ENCODE measurements around the gene COMMD10.

The COMMD10 gene

DNA sequence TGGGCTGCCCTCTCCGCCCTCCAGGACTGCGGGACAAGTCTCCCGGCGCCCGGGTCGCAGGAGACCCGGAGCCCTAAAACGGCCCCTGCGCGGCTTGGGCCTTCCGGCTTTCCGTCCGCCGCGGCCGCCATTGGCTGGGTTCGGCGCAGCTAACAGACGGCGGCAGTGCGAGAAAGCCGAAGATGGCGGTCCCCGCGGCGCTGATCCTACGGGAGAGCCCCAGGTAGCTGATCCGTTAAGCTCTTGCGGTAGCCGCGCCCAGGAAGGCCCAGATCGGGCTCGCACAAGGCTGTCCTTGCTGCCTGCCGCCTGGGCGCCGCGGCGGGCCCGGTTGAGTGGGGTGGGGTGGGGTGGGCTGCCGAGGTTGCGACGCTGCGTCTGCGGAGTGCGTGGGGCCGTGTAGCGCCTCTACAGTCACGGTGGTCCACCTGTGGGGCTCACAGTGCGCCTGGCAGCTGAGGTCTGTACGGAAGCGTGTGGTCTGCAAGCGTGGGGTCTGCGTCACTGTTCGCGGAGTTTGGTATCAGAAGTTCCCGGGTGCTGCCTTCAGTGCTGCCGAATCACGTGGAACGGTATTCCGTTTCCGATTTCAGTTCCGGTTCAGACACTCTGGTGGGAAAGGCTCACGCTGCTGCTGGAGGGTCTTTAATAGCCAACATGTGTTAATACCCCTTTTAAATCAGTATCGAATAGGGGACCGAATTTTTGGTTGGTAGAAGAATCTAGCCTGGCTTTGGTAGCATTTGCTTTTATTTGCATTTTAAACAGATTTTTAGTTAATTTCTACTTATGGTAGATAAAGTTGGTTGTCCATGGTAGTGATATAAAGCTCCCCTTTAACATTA is at the start of gene COMMD10:
COMMD10 (plus strand) TSS at position 155 of the 845 bp plus-strand sequence.
- peak; percentile 80 for DNase-seq (ENCODE audit: low read depth, low spot score)

DNA sequence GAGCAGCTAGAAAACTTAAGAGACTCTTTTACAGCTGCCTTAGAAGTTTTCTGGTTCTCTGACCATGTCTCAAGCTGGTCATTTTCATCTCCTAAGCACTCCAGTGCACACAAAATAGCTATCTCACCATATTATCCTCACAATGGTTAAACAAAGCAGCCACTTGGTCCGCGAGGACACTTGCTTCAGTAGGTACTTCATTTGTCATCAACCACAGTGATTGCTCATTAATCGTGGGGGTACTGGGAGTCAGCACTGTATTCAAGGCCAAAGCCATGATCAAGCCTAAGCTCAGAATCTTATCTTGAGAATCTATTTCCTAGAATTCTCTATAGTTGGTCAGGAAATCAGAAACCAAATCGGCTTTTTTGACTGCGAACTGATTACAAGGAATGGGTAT is 49.7 kb upstream of the COMMD10 start:
- no peak for DNase-seq (ENCODE audit: low read depth, low spot score)

DNA sequence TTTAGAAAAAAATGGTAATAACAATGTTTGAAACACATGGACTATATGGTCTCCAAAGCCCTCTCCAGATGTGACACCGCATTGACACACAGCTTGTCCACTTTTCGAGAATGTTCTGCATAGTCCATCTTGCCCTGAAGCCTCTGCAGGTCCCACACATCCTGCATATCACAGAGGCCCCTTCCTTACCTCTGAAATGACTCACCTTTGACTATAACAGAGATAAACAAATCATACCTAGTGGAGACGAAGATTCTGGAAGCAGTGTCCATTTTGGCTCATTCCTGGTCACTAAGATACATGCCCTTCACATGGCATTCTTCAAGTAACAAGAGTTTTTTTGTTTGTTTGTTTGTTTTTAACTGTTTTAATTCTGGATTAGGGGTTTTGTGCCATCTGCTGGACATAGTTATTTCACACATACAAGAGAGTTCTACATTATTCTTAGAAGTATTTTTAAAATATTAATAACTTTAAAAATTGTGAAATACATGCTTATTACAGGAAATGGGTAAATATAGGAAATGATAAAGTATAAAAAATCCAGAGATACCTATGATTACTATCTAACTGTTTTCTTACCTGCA is 47.5 kb upstream of the COMMD10 start:
- no peak for DNase-seq (ENCODE audit: low read depth, low spot score)

DNA sequence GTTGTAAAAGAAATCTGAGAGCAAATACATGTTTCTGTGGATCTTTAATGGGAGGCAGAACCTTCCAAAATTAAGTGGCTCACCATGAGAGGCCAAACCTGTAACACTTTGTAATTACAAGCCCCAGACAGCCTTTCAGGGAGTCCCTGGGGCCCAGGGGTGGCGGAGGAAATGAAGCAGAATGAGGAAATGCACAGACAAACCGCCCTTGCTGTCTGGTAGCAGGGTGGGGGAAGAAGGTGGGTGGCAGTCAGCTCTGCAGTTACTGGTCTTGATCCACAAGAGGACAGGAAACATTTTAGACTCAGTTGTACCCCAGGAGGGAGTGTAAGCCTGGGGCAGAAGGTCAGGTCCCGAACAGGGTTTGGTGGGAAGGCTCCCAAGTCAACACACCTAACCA is 46.0 kb upstream of the COMMD10 start:
- no peak for DNase-seq (ENCODE audit: low read depth, low spot score)

DNA sequence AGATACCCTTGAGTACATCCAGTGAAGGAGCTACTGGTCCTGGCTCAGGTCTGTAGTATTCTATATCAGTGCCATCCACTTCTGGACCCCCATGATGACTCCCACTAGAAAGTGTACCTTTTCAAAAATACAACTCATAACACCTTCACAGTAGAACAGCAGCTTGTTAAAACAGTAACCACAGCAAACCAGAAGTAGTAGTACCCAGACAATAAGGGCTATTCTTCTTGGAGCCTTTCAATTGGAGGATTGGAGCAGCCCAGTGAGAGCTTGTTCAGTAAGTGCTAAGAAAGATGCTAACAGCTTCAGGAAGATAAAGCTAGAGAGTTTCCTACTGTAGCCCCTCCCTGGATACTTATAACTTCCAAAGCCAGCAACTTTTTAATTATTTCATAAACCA is 42.5 kb upstream of the COMMD10 start:
- DNase-seq (ENCODE audit: low read depth, low spot score): no peak

DNA sequence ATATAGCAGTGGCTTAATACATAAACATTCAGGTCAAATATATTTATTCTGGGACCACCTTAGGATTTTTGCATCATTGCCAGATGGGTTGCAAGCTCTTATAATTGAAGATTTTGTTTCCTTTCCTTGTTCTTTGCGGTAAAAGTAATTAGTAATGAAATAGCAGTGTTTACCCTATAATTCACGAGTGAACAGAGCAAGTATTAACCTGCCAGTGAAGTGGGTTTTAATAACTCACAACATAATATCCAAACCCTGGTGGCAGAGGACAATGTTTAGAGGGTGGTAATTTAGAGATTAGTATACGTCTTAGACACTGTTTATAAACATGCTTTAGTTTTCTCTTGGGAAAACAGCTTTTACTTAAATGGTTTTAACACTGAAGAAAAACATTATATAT is 40.8 kb upstream of the COMMD10 start:
- no peak for DNase-seq (ENCODE audit: low read depth, low spot score)

DNA sequence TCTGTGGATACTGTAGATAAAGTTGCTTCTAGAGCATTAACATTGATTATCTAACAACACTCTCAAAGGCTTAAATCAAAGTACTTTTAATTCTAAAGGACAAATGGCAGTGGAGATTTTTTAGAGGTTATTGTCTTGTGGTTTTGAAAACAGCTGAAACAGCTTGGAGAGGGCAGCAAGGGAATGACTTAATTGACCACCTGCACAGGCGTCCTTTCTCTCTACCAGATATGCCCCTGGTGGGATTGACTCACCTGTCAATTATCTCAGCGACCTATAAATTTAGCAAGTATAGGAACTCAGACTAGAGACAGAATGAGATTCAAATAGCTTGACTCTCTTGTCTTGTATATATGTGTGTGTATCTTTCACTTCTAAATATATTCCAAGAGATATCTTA is 39.0 kb upstream of the COMMD10 start:
- DNase-seq (ENCODE audit: low read depth, low spot score): no peak

DNA sequence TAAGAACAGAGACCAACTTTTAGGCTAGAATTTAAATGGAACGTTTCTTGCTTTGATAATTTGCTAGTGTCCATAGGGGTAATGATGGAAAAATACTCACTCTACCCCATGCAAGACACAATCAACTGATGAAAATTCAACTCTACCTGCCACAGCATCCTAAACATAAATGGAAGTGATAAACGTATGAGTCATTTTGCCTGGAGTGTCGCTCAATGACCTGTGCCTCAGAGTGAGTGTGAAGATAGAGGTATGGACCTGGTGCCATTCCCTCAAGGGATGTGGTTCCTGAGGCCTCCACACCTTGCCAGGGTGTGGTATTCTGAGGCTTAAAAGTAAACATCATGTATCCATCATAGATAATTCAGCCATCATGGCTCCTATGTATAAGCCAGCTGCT is 38.6 kb upstream of the COMMD10 start:
- no peak for DNase-seq (ENCODE audit: low read depth, low spot score)

DNA sequence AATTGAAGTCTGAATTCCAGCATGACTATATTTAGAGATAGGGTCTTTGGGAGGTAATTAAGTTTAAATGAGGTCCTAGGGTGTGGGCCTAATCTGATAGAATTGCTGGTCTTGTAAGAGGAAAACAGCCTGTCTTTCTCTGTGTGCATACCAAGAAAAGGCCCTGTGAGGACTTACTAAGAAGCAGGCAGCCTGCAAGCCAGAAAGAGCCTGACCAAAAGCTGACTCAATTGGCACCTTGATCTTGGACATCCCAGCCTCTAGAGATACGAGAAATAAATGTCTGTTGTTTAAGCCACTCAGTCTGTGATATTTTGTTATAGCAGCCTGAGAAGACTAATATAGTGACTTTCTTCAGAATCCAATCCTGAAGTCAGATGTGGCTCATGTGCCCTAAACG is 38.0 kb upstream of the COMMD10 start:
- no peak for DNase-seq (ENCODE audit: low read depth, low spot score)

DNA sequence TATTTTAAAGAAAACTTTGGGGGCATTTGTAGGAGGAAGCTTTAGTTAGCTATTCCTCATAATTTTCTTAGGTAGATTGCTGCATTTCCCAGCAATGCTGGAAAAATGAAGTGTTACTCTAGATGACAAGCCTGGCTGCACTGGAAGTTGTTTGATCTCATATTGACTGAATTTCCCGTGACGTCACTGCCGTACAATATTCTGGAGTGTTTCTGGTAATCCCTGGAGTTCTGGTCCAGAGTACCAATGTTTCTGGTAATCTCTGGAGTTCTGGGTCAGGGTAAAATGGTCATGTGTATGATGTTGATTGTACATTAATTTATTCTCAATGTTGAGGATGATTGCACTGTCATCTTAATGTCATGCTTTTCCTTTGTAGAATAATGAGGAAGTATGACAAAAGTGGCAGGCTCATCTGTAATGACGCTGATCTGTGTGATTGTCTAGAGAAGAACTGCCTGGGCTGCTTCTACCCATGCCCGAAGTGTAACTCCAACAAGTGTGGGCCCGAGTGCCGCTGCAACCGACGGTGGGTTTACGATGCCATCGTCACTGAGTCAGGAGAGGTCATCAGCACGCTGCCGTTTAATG is 26.4 kb upstream of the COMMD10 start:
- no peak for DNase-seq (ENCODE audit: low read depth, low spot score)

DNA sequence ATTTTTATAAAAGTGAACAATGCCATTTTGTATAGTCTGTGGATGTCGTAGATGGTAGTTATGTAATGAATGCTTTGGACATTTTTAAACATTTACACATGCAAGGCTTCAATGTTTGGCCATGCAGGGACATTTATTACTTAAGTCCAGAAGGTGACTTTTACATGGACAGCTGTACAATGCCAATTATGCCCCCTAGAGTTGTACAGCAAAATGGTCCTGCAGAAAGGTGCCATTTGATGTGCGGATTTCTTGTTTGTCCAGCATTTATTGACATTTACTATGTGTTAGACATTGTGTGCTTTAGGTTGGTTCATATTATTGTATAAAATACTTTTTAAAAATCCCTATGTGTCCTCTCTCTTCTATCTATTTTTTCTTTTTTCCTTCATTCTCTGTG is 22.5 kb upstream of the COMMD10 start:
- no peak for DNase-seq (ENCODE audit: low read depth, low spot score)

DNA sequence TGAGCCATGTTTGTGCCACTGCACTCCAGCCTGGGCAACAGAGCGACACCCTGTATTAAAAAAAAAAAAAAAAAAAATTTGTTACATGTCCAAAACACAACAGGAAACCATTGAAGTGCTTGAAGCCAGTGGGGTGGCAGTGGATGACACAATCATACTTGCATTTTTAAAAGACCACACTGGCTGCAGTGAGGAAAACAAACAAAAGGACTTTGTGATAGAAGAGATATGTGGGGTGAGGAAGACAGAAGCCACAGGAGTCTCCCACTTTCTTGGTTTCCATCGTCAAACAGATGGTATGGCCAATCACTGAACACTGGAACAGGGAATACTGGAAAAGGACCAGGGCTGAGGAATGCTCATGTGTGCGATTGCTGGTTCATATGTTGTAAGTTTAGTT is 20.9 kb upstream of the COMMD10 start:
- no peak for DNase-seq (ENCODE audit: low read depth, low spot score)

DNA sequence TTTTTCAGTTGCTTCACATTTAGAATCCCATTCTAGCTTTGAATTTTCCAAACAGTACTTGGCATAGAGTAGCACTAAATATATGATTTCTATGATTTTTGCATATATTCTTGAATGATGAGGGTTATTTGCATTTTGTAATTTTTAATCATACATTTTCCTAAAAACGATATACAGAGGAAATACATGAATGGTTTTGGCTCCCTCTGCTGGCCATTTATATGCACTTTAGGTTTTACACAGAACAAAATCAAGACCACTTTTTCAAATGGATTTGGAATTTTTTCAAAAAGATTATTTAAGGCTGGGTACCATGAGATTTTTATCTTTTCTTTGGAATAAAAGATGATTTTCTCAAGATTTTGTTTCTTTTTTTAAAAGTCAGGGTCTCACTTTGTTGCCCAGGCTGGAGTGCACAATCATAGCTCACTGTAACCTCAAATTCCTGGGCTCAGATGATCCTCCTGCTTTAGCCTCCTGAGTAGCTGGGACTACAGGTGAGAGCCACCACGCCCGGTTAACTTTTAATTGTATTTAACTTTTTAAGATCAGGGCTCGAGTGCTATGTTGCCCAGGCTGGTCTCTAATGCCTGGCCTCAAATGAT is 16.7 kb upstream of the COMMD10 start:
- no peak for DNase-seq (ENCODE audit: low read depth, low spot score)

DNA sequence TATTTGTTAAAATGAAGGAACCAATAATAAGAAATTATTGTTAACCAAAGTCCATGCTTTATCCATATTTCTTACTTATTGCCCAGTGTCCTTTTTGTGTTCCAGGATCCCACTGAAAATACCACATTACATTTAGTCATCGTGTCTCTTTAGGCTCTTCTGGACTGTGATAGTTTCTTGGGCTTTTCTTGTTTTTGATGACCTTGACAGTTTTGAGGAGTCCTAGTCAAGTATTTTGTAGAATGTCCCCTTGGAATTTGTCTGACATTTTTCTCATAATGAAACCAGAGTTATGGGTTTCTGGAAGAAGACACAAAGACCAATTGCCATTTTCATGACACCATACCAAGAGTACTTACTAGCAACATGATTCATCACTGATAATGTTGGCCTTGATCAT is 13.6 kb upstream of the COMMD10 start:
- DNase-seq (ENCODE audit: low read depth, low spot score): no peak

DNA sequence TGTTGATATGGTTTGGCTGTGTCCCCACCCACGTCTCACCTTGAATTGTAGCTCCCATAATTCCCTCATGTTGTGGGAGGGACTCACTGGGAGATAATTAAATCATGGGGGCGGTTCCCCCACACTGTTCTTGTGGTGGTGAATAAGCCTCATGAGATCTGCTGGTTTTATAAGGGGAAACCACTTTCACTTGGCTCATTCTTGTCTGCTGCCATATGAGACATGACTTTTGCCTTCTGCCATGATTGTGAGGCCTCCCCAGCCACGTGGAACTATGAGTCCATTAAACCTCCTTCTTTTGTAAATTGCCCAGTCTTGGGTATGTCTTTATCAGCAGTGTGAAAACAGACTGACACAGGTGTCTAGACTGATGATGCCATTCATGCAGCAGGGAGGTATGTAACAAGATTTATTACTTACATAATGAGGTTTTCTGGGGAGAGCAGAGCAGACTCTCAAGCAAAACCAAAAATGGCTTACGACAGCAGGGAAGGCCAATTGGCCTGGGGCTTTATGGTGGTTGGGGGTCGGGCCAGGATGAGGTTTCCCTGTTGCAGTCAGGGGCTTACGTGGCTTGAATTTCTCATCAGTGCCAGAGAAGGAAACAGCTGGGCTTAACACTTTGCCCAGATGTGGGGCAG is 9.5 kb upstream of the COMMD10 start:
- DNase-seq (ENCODE audit: low read depth, low spot score): peak; percentile 9

DNA sequence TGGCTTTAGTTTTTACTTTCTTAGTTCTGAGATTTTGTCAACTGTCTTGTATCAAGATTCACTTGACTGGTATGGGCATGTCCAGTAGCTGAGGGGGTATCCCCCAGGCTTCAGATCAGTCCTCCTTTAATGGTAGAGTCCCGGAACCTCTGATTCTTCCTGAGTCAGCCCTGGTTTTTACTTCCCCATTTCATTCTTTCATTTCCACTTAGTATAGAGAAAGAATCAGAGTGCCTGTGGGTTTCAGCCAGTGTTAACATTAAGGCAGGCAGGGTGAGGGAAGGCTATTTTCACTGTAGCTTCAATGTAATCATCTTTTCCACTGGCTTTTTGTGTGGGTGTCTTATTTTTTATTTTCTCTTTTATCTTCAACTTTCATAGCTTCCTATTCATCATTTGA is 8.3 kb upstream of the COMMD10 start:
- DNase-seq (ENCODE audit: low read depth, low spot score): no peak

DNA sequence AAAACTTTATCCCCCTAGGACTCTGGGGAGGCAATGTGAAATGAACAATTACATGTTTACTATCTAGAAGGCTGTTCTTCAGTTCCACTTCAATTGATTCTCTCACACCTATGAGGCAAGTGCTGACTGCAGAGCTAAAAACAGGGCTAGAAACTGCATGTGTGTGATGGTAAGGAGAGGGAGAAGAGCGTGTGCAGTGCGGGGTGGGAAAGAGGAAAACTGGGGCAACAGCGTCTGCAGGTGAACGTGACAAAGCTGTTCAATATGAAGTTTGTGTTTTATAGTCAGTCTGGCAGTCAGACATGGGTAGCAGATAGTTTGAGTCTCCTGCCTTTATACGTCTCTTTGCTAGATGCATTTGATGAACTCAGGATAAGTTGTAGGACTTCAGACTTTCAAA is 6.6 kb upstream of the COMMD10 start:
- DNase-seq (ENCODE audit: low read depth, low spot score): no peak

DNA sequence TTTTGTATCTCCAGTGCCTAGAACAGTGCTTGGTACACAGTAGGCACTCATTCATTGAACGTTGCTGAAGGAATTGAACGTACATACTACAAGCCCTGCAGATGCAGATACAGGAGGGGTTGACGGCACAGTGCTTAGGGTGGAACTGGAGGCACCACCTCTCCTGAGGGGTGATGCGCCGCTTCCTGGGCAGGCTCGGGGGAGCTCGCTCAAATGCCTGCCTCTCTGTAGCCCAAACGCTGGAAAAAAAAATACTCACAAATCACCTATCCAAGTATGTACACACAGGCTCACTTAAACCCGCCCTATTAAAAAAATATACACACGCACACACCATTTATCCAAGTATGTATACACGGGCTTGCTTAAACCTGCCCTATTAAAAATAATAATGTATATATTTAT is 536 bp upstream of the COMMD10 start:
- peak; percentile 27 for DNase-seq (ENCODE audit: low read depth, low spot score)

DNA sequence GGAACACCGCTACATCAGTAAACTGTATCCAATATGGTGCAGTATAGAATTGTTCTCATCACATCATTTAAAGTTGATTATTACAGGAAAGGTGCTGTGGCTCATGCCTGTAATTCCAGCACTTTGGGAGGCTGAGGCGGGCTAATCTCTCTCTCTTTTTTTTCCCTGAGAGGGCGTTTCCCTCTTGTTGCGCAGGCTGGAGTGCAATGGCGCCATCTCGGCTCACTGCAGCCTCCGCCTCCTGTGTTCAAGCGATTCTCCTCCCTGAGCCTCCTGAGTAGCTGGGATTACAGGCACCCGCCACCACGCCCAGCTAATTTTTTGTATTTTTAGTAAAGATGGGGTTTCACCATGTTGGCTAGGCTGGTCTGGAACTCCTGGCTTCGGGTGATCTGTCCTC is 1.5 kb downstream of the COMMD10 start:
- peak; percentile 8 for DNase-seq (ENCODE audit: low read depth, low spot score)

DNA sequence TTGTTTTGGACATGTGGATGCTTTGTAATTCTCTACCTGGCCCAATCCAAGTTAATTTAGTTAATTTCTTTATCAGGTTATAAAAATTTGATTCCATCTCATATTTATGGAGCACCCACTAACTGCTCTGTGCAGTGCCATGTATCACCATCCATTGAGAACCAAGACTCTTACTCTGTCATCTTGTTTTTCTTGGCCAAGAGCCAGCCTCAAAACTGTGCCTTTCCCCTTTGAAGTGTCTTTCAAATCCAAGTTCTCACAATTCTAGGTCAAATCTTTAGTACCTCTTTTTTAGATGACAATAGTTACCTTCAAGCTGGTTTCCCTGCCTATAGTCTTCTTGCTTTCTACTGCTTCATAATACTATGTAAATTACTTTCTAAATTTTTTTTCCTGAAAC is 3.2 kb downstream of the COMMD10 start:
- no peak for DNase-seq (ENCODE audit: low read depth, low spot score)

DNA sequence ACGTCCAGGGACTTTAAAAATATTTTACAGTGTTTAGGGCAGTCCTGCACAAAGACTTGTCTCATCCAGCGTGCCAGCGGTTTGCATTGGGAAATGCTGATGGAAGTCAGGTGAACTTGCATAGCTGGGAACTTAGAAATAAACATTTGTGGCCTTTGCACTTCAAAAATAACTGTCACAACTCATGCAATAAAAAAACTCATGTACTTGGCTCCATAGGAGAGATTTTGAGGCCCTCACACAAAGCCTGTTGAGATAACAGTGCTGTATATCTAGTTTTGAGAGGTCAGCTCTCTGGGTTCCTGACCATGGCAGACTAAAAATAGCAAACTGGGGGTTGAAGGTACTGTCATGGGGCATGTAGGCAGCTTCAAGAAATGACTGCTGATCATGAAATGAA is 5.5 kb downstream of the COMMD10 start:
- DNase-seq (ENCODE audit: low read depth, low spot score): no peak

DNA sequence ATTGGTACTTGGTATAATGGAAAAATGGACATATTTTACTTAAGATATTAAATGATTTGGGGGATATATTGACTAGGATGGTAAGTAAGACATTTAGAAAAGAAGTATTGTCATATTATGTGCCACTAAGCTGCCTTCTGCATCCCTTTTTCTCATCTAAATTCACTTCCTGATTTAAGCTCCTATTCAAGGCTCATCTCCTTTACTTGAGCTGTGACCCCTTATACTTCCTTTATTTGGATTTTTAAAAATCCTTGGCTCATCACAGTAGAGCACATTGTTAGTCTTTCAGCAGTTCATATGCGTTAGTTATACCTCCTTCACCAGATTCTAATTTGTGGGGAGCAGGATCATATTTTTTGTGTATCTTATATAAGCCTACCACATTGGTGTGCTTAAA is 6.6 kb downstream of the COMMD10 start:
- DNase-seq (ENCODE audit: low read depth, low spot score): no peak
